ENCODE data around the gene WBP1.
A peak's percentile ranks its signal among the peaks of the same experiment; 100 is the strongest.
"Not testable (repeated sequence)": the region's sequence is repeated elsewhere in the genome, so short reads cannot be mapped to it uniquely, and the experiment has no call there.

The WBP1 gene

DNA sequence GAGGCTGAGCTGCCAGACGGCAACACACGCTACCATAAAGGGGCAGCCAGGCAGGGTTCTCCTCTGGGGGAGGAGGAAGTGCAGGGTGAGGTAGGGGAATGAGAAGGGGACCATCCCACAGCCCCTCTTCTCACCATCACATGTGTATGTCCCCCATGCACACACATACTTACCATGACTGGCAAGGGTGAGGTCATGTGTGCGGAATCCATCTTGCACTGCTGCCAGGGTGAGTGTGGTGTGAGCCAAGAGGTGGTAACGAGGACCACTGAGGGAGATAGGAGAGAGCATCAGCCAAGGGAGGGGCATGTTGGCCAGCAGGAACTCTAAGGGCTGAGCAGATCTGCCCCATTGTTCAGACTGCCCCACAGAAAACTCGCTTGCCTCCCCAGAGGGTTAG, 29.6 kb upstream of the WBP1 start:
- DNase-seq, result no peak

DNA sequence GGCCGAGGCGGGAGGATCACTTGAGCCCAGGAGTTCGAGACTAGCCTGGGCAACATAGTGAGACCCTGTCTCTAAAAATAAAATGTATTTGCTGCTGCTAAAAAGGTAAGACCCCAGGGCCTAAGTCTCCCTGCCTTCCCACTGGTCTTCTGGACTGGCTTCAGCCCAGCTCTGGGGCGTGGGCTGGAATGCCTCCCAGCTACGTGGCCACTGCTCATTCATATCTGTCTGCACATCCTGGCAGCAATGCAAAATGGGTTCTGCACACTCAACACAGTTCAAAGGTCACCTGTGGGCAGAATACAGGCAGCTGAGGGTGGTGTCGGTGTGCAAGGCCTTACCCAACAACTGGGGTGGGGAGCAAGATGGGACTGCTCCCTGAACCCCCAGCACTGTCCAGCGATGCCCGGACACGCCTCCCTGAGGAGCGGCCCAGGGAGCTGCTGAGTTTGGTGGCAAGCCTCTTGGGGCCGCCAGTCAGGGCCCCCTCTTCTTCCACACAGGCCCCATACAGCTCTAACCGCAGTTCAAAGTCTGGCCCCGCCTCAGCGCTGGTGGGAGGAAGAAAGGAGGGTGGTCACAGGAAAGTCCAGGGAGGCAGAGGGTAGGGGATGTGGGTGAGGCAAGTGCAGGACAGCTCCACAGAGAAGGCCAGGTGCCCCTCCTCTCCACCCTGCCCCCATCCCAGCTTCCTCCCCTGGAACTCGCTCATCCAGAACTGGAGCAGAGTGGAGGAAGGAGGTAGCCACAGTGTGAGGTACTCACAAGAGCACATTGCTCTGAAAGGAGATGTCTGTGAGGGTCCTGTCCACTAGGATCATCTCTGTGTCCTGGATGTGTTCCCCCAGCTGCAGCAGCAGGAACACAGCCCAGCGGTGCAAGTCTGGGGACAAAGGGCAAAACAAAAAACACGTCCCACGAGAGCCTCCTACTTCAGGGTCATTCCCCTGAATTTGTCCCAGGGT, 28.5 kb upstream of the WBP1 start:
- DNase-seq, result no peak

DNA sequence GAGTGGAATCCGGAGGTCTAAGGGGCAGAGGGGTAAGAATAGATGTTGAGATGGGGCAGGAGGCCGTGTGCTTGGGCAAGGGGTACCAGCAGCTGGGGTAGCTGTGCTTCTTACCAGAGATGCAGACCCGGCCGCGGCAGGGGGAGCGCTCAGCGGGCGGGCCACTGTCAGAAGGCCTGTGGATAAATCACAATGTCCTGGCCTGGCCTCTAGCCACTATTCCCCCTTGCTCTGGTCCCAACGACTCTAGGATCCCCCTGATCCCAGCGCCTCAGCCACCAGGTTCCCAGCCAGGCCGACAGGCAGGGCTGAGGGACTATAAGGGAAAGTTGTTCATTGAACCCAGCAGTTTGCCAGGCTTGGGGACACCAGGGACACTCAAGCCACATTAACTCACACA, 27.7 kb upstream of the WBP1 start:
- DNase-seq, result no peak

DNA sequence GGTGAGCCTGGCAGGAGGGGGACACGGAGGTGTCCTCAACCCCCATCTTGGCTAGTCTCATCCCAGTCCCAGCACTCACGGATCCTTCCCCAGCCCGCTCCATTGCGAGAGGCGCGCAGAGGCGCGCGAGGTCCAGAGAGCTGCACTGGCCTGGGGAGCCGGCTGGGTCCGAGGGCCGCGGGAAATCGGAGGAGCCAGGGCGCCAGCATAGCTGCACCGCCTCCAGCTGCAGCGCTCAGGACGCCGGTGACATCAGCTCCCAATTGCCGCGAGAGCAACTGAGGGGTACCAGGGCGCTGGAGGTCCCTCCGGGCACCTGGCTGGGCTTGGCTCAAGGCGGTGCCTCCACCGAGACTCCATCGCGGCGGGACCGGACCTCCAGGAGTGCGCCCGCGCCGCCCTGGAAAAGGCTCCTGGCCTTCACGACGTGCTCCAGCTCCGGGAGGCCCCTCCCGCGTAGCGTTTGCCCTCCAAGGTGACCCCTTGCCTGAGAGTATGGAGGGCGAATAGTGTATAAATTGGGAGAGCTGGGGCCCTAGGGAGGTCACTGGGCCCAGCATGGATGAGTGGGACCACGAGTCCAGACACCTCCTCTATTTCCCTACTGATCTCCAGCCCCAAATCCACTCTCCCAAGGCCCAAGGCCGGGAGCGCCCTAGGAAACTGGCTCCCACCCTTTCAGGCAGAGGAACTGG, 22.0 kb upstream of the WBP1 start:
- DNase-seq, result no peak

DNA sequence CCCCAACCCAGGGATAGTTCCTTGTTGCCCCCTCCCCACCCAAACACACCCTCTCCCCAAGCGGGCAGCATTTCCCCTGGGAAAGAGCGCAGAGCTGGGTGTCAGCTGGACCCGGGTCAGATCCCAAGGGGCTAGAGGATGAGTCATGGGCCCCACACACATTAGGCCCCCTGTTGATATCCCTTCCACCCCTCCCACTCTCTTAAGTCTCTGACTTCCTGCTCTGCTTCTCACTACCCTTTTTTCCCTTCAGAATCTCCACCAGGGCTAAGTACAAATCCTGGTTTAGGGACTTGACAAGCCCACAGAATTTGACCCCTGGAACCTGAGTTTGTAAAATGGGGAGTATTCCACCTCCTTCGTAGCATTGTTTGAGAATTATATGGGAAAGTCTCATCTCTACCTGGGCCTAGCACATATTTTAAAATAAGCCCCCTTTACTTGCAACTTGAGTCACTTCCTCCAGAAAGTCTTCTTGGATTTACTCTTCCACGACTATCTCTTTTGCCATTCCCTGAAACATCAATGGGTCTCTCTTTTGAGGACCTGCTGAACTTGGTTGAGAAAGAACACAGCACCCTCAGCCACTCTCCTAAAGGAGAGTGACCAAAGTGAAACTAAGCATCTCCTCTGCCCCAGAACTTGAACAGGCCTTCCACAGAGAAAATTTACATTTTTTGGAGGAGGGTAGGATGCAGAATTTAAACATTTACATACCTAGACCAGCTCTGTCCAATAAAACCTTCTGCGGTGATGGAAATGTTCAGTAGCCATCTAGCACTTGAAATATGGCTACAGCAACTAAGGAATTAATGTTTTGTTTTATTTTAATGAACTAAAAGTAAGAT, 21.2 kb upstream of the WBP1 start:
- DNase-seq, result no peak

DNA sequence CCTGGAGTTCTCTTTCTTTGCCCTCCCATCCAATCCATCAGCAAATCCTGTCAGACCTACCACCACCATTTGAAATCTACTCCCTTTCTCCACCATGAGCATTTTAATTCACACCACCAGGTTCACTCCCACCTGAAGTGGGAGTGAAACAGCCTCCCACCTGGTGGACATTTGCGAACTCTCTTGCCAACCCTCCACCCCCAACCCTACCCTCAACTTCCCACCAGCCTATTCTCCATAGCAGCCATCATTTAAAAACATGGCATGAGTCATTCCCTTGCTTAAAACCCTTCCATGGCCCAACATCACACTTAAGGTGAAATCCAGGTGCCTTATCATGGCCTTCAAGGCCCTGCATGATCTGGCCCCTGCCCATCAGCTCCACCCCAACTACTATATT, 20.0 kb upstream of the WBP1 start:
- no peak for DNase-seq

DNA sequence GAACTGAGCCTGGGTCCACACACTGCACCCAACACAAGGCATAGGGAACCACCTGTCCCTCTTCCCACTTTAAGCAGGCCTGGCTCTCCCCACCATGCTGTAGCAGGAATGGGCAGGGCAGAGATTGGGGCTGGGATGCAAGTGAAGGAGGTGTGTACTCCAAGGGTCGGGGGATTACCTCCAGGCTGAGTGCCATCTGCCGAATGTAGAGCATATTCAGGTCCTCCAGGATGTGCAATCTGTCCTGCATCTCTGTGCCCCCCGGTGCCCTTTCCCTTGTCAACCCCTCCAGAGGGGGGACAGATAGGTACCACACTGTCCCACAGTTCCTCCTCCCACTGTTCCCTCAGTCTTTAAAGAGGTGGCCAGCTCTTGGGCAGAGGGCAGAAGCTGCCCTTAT, 18.9 kb upstream of the WBP1 start:
- DNase-seq, result no peak

DNA sequence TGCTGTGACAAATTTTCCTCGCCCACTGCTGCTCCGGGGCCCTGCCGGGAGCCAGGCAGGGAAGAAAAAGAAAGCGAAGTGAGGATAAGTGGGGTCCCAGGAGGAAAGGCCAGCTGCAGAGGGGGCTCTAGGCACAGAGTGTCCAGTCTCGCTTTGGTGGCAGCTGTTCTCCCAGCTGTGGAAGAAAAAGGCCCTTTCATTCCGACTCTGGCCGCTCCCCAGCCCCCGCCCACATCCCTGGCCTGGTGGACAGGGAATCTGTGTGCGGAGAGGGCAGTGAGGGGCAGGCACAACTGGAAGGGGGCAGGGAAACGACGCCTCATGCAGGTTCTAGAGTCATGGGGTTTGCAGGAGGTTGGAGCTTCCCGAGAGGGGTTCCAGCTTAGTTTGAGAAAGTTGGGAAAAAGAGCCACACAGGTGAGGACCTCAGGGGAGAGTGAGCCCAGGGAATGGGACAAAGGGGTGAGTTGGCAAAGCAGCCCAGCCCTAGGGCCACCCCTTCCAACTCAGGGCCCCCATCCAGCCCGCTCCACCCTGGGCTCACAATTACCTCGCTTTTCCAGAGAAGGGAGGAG, 18.3 kb upstream of the WBP1 start:
- DNase-seq, result no peak

DNA sequence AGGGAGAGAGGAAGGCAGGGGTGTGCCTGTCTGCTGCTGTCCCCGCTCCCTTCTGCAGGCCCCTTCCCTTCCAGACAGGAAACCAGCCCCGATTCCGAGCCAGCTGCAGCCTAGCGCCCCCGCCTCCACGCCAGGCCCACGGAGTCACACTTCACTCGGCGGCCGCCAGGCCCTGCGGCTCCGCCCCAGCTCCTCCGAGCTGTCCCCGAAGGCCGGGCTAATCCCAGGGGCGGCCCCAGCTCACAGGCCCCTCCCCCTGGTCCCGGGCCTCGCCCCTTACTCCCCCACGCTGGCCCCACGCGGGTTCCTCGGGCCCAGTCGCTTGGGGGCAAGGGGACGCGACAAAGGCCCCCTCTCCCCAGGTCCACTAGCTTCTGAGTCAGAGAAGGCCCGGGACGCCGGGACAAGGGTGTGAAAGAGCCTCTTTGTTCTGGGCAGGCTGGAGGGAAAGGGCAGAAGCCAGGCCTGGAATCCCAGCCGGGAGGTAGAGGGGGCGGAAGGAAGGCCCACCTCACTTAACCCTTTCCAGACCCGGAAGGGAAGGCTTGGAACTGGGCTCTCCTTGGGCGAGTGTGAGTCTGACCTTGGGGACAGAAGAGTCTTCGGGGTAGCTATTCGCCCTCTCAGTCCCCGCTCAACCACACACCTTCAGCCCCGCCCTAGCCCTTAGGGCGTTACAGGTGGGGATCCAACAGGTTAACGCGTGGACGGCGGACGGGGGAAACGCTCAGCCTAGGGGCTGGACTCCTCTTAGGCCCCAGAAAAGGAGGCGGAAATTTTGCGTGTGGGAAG, 17.7 kb upstream of the WBP1 start:
- peak; percentile 67 for DNase-seq

DNA sequence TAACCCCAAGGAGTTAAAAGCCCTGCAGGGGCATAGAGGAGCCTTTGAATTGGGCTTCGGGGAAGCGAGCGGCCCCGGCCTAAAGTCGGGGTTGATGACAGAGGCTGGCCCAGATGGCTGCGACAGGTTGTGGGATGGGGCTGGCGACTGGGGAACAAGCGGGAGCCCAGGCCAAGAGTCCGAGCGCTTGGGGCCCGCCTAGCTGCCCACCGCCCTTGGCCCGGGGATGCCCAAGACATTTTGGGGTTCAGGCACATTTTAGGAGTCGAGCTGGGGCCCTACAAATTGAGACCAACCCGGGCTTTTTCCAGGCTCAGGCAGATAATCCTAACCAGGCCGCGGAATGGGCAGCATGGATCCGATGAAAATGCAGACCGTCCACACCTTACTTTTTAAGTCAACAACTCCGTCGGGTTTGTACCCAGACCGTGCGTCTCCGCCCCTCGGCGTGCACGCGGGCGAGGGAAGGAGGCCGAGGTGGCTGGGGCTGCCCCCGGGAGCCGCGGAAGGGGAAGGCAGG, 17.0 kb upstream of the WBP1 start:
- DNase-seq, result no peak

DNA sequence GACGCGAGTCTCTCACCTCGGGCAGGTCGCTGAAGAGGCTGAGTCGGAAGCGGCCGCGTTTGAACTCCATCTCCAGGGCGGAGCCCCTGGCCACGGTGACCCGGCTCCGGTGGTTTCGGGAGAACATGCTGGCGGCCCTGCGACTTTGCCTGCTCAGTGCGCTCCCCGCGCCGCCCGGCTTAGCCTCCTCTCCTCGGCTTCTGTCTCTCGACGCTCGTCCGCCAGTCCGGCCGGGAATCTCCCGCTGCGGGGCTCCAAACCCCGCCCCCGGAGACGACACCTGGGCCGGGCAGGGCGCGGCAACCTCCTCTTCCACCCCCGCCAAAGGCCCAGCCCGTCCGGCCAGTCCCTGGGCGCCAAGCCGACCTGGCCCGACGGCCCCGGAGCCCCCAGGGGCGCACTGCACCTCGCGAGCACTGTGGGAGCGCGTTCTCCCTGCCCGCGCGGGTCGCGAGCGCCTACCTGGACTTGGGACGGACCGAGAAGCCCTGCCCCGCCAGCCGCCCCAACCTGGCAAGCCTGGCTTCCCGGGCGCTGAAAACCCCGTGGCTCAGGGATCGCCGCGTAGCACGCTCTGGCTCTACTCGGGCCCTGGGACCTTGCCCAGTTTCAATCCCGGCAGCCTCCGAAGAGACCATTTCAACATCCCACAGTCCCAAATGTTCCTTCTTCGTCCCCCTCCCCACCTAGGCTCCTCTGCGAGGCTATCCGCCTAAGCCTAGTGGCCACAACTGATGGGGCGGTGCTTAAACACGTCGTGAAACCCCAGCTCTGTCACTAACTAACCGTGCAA, 16.4 kb upstream of the WBP1 start, which contains the start of gene RTKN:
RTKN (minus strand) TSS at position 248 of the 793 bp plus-strand sequence; CDS start at position 127, 121 bp downstream.
- peak; percentile 55 for DNase-seq

DNA sequence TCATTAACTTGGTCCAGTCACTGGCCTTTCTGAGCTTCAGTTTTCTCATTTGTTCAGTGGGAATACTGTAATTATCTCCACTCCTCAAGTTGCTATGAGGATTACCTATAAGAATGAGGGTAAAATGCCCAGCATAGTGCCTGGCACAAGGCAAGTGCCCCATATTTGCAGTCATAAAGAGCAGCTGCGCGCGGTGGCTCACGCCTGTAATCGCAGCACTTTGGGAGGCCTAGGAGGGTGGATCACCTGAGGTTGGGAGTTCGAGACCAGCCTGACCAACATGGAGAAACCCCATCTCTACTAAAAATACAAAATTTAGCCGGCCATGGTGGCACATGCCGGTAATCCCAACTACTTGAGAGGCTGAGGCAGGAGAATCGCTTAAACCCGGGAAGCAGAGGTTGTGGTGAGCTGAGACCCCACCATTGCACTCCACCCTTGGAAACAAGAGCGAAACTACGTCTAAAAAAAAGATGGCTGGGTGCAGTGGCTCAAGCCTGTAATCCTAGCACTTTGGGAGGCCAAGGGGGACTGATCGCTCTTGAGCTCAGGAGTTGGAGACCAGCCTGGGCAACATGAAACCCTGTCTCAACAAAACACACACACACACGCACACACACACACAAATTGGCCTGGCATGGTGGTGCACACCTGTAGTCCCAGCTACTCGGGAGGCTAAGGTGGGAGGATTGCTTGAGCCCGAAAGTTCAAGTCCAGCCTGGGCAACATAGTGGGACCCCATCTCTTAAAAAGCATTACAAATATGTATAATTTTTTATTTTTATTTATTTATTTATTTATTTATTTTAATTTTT, 15.5 kb upstream of the WBP1 start:
- not testable (repeated sequence) for DNase-seq

DNA sequence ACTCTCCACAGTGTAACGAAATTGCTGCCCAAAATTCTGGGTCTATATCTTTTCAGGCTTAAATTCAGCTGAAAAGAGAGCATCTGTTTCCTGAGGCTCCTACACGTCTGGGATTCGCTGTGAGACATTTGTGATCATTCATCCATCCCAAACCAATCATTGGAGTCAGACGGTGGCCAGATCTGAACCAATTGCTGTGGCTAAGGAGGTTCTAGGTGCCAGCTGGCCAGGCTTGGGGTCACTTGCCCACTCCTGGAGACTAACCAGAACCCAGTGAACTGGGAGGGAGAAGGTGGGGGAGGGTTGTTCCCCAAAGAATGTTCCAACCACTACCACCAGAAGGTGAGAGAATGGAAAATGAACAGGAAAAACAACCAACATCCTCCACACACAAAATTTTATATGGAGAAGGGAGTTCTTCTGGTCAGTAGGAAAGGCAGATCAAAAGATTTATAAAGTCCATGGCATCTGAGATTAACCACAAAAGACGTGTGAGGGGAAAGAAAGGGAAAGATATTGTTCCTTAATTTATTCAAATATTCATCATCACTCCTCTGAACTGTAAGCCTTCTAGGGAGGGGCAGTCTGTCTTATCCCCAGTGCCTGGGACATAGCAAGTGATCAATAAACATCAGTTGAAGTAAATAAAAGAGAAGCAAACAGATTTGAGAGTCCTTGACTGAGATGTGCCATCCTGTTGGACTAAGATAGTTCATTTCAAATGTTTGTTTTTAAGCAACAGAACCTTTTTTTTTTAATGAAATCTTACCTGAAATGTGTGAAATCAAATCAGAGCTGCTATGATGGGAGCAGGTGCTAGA, 13.5 kb upstream of the WBP1 start:
- DNase-seq, result no peak

DNA sequence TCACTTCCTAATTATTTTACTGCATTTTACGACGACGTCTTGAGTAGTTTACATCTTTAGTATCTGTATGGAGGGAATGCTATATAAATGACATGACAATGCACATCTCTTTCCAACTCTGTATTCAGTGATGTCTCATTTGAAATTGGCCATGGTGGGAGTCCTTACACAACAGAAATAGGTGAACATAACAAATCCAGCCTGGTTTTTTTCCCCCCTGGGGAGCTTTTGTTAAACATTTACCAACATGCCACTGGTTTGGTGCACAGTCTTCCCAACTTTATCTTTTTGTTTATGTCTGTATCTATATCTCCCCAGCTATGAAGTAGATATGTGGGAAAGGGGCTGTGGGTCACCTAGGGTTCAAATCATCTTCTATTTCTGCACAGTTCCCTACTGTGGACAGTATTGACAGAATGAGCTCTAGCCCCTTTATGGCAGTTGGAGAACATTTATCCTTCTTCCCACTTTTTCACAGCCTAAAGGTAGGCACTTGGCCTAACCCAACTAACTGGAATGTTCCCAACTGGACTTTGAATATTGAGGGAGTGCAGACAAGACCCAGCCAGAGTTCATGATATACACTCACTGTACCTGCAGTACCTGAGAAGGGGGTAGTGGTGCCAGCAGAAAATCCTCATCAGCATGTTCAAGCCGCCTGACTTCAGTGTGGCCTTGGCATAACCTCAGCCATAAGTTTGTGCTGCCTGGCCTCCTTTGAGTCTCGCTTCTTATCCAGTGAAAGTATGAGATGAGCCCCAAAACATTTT, 10.8 kb upstream of the WBP1 start:
- no peak for DNase-seq

DNA sequence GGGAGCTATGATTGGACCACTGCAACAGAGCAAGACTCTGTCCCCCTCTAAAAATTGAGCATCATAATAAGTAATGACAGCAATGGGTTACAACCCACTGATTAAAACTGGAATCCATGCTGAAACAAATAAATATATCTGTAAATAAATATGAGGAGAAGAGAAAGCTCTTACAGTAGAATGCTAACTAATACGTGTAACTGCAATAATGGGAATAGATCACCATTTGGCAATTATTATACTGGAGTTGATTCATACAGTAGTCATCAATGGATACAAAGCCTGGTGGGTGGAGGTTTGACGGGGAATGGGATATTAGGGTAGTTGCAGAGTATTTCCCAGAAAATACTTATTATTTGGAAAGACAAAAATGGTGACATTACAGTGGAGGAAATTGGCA, 9.5 kb upstream of the WBP1 start:
- no peak for DNase-seq

DNA sequence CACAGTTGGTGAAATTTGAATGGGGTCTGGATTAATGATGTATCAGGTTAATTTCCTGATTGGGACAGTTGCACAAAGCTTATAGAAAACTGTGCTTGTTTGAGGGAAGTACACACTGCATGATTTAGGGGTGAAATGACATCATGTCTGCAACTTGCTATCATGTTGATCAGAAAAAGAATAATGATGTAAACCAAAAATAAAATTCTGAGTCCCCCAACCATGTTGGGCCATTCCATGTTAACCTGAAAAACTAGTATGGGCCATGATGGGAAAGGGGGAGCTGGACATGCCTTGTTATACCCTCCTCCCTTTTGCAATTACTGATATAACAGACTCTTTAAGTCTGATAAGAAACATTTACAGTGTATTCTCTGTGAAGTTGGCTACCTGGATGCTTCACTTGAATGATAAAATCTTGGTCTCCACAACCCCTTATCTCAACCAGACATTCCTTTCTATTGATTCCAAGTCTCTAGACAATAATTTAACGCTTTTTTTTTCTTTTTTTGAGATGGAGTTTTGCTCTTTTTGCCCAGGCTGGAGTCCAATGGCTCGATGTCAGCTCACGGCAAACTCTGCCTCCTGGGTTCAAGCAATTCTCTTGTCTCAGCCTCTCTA, 7.6 kb upstream of the WBP1 start:
- no peak for DNase-seq

DNA sequence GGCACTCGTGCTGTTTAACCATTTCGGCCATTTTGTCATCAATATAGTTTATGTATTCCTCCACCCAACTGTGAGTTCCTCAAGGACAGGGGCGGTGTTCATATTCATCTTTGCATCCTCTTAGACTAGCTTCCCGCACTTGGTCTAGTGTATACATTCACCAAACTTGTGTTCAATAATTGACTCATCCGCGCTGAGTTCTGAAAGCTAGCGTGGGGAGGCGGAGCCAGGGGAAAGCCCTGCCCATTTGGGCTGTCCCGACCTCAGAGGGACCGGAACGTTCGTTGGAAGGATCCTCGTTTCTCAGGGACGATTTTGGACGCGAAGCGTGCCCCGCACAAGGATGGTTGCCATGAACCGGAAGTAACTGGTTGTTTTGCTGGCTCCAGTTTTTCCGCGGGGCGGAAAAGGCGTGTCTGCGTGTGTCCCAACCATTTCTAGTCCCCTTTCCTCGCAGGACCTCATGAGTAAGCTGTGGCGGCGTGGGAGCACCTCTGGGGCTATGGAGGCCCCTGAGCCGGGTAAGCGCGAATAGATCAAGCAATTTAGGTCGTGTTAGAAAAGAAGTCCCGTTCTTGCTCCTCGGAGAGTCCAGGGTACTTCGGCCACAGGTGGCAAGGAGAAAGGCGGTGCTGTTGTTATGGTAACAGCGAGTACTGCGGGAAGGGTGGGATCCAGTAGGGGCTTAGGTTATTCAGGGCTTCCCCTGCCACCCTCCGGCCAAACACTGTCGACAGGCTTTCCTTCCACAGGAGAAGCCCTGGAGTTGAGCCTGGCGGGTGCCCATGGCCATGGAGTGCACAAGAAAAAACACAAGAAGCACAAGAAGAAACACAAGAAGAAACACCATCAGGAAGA, 3.4 kb upstream of the WBP1 start, which contains the start of gene INO80B:
INO80B (plus strand) TSS at position 434 of the 858 bp plus-strand sequence; CDS start at position 464, 30 bp downstream.
- peak; percentile 99 for DNase-seq

Measured in stimulated activated CD8-positive, alpha-beta memory T cell treated with anti-CD3 and anti-CD28 coated beads, Interleukin-4, amount 100 ng/mL, for 48 hours (primary cell).